GM19238 (cell line): ENCODE measurements around the gene FSTL3.

Source experiments
- DNase-seq: peaks from one replicate; pipeline ENCODE4 v3.0.0; 2011; ENCODE audit warnings: low spot score; ENCODE audit not compliant: insufficient read length

Gene FSTL3

GRCh38 chr19:645912-646778, 30.0 kb upstream of the FSTL3 start:
- no peak for DNase-seq

- DNase-seq: no peak
Observed at GRCh38 chr19:646779-647565, 29.2 kb upstream of the FSTL3 start.

- no peak for DNase-seq
Observed at GRCh38 chr19:647566-648284, 28.5 kb upstream of the FSTL3 start.

GRCh38 chr19:648305-648704, 27.9 kb upstream of the FSTL3 start:
- no peak for DNase-seq

GRCh38 chr19:648904-649801, 27.0 kb upstream of the FSTL3 start:
- DNase-seq: no peak

DNA sequence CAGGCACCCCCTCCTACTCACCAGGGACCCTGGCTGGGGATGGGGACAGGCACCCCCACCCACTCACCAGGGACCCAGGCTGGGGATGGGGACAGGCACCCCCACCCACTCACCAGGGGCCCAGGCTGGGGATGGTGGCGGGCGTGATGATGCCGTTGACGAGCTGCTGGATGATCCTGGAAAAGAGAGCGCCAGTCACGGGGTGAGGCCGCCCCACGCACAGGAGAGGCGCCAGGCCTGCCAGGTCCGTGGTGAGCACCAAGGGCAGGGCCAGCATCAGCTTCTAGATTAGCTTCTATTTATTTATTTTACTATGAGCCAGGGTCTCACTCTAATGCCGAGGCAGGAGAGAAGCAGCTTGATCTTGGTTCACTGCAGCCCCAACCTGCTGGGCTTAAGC, 26.1 kb upstream of the FSTL3 start:
- no peak for DNase-seq

- no peak for DNase-seq
Observed at GRCh38 chr19:651114-651818, 24.9 kb upstream of the FSTL3 start.

DNA sequence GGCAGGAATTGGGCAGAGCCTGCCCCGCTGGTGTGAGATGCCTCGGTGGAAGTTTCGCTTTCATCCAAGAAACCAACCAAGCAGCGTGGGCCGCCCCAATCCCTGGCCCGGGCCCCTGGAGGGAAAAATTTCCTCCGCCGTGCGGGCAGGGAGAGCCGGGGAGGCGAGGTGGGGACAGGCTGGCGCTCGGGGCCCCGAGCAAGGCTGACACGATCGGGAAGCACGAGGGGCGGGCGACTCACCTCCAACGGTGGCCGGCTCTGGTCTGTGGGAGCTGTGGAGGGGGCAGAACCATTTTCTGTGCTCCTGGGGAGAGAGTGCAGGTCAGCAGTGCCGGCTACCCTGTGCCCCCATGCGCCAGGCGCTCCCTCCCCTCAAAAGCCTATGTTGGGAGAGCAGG, 24.2 kb upstream of the FSTL3 start:
- no peak for DNase-seq

GRCh38 chr19:652467-653389, 23.5 kb upstream of the FSTL3 start:
- no peak for DNase-seq

DNA sequence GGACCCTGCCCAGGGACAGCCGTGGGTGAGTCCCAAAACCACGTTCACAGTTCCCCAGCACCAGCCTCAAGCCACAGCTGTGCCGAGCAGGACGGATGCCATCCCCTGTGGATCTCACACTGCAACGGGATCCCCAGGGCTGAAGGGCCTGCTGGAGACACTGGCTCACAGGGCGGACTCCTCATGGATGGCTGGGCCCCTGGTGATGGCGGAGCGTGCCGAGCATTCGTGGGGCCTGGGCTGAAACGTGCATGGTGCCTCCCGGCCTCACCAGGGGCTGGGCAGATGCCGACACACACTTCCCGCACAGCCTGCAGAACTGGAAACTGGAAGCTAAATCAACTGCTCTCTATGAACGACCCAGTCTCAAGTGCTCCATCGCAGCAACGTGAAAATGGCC, 22.8 kb upstream of the FSTL3 start:
- DNase-seq: no peak

GRCh38 chr19:655691-656090, 20.5 kb upstream of the FSTL3 start:
- DNase-seq: no peak

DNA sequence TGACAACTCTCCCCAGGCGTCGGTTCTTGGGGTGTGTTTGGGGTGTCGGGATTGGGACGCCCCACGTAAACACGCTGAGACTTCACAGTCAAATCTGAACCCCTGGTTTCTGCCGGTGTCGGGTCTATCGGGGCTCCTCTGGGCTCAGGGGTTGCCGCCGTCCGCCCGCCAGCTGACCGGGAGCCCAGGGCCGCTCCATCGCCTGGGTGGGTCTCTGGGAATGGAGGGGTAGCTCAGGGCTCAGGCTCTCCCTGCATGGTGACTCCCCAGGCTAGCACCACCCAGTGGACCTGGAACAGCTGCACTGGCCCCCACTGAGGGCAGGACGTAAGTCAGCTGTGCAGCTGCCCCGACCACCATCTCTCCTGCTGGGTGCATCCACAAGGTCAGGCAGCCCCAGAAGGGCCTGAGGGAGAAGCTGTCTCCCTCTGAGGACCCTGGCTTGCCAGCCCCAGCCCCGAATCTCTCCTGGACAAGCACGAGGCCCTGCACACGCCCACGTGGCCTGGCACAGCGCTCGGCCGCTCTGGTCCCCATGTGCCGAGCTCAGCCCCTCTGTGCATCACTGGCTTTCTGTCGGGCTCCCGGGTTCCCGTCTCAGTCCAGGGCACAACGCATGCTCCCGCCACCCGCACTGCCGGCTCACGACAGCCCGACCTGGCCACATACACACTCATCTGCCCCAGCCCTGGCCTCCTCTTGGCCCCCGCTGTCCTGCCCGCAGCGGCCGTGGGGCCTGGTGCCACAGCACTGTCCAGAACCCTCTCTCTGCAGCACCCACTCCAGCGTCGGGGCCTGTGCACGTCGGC, 19.2 kb upstream of the FSTL3 start:
- no peak for DNase-seq

DNA sequence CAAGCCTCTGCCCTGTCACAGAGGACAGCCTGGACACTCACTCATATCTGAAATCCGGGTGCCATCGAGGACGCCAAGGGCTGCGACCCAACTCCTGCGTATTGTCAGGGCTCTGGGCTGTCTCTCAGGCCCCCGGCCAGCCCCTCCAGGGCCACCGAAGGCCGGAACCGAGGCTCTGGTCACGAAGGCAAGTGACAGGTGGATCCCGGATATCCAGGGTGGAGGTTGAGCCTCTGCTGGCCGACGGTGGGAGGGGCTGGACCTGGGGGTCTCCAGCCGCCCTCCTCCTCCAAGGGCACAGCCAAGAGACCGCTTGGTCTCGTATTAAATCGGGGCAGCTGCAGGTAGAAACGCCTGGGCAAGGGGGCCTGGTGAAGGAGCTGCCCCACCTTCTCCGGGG, 18.6 kb upstream of the FSTL3 start:
- DNase-seq: no peak

DNA sequence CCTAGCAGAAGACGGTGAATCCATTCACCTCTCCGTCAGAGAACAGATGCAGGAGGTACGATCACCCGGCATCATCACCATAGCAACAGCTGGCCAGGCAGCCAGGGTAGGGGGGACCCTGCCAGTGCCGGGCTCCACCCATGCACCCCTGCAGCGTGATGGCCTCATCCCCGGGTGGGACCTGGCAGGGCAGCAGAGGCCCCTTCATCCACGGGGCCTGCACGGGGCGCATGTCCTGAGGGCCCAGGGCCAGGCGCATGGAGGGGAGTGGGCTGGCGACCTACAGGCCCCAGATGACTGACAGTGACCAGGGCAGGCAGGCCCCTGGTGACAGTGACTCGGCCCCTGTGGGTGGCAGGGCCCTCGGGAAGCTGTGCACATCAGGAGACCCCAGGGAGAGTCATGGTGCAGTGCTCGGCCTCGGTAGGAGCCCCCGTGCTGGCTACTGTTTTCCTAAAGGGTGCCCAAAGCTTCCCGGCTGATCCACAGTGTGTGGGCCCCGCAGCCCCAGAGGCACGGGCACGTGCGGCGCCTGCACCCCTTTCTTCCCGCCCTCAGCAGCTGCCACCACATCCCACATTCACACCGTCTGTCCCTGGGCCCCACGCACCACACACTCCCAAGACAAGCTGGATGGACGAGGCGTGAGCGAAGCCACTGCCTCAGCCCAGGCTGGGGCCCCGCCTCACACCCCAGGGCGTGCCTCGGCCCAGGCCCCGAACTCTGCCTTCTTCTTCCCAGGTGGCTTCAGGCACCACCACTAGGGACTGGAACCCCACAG, 17.9 kb upstream of the FSTL3 start:
- DNase-seq: no peak

GRCh38 chr19:658916-659839, 17.0 kb upstream of the FSTL3 start:
- DNase-seq: no peak

DNA sequence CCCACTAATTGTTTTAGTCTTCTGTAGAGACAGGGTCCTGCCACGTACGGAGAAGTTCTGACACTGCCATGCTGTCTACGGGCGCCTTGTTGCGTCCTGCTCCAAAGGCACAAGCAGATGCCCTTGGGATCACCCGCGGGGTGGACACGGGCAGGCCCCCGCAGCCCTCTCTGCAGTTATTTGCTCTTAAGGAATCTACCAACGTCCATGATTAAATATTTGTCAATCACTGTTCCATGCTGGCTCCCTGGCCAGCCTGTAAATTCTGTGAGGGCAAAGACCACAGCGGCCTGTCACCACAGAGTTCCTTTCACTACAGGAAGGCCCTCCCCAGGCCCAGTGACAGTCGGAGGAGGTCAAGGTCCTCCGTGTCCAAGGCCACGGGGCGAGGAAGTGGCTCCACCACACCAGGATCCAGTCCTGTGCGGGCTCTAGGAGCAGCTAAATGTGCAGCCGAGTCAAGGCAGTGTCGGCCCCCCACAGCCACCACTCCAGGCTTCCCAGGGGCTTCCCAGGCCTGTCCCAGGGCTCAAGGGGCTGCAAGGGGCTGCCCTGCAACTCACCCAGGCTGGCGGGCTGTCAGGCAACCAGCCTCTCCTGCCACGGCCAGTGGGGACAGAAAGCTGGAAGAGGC, 15.3 kb upstream of the FSTL3 start:
- DNase-seq: no peak
